Neuronal stem cell (in vitro differentiated cells): ENCODE data around the gene ROBO2.

Experiments used
- DNase-seq: peaks from one replicate; pipeline ENCODE4 v3.0.0-alpha.2; 2013; ENCODE audit warnings: low spot score
- H2AFZ ChIP-seq: one replicate; pipeline ENCODE4 v1.6.1; 2013; ENCODE audit warnings: mild to moderate bottlenecking, low read length, inconsistent platforms
- H2AK5ac ChIP-seq: 2 replicates; pipeline ENCODE4 v1.6.1; 2013; ENCODE audit warnings: low read depth, mild to moderate bottlenecking, inconsistent platforms, low read length, moderate library complexity, mixed read lengths
- H2BK120ac ChIP-seq: 2 replicates; pipeline ENCODE4 v1.6.1; 2013; ENCODE audit warnings: low read depth, mild to moderate bottlenecking, inconsistent platforms, low read length, moderate library complexity, mixed read lengths
- H2BK12ac ChIP-seq: one replicate; pipeline ENCODE4 v1.6.1; 2013; ENCODE audit warnings: low read length, inconsistent platforms
- H2BK15ac ChIP-seq: 2 replicates; pipeline ENCODE4 v1.6.1; 2013; ENCODE audit warnings: mild to moderate bottlenecking, low read length, inconsistent platforms, mixed read lengths
- H2BK5ac ChIP-seq: one replicate; pipeline ENCODE4 v1.6.1; 2013; ENCODE audit warnings: inconsistent platforms, mild to moderate bottlenecking, low read length, moderate library complexity
- H3K14ac ChIP-seq: one replicate; pipeline ENCODE4 v1.6.1; 2013; ENCODE audit warnings: low read length, inconsistent platforms
- H3K18ac ChIP-seq: 2 replicates; pipeline ENCODE4 v1.6.1; 2013; ENCODE audit warnings: low read length, inconsistent platforms
- H3K23ac ChIP-seq: 2 replicates; pipeline ENCODE4 v1.6.1; 2013; ENCODE audit warnings: low read depth, mild to moderate bottlenecking, mixed read lengths, low read length, inconsistent platforms; ENCODE audit not compliant: poor library complexity
- H3K27ac ChIP-seq: replicated peaks from 3 replicates; pipeline ENCODE4 v1.5.1; 2013; ENCODE audit warnings: low read length, inconsistent platforms
- H3K27me3 ChIP-seq, 3 experiments: 2 replicates each; pipeline ENCODE4 v1.6.1; 2013; ENCODE audit warnings: low read length in 3 of 3, mild to moderate bottlenecking in 2 of 3, inconsistent platforms in 1 of 3, low read depth in 1 of 3, mixed read lengths in 1 of 3, moderate library complexity in 1 of 3; ENCODE audit not compliant: control insufficient read depth in 3 of 3, insufficient read depth in 3 of 3
- H3K36me3 ChIP-seq, 2 donors: replicated peaks in 1 of 2; 2 replicates each; pipeline ENCODE4 v1.6.1; 2013; ENCODE audit warnings: low read length in 2 of 2; ENCODE audit not compliant: control insufficient read depth in 2 of 2, insufficient read depth in 2 of 2
- H3K4ac ChIP-seq: 2 replicates; pipeline ENCODE4 v1.6.1; 2013; ENCODE audit warnings: inconsistent platforms, mild to moderate bottlenecking, low read length, moderate library complexity
- H3K4me1 ChIP-seq, 2 donors: 1 replicate in 1 of 2; 2 replicates in 1 of 2; pipeline ENCODE4 v1.6.1; 2013; ENCODE audit warnings: low read length in 2 of 2, low read depth in 1 of 2; ENCODE audit not compliant: control insufficient read depth in 2 of 2, insufficient read depth in 1 of 2
- H3K4me2 ChIP-seq: one replicate; pipeline ENCODE4 v1.6.1; 2013; ENCODE audit warnings: mild to moderate bottlenecking, low read length, inconsistent platforms; ENCODE audit not compliant: insufficient read depth, poor library complexity, severe bottlenecking
- H3K4me3 ChIP-seq, 2 donors: 2 replicates each; pipeline ENCODE4 v1.5.1; 2013; ENCODE audit warnings: low read length in 2 of 2, mild to moderate bottlenecking in 2 of 2, inconsistent platforms in 1 of 2, moderate library complexity in 1 of 2
- H3K79me1 ChIP-seq: one replicate; pipeline ENCODE4 v1.6.1; 2013; ENCODE audit warnings: low read depth, mild to moderate bottlenecking, inconsistent platforms, low read length, moderate library complexity
- H3K9ac ChIP-seq: one replicate; pipeline ENCODE4 v1.6.1; 2013; ENCODE audit warnings: mild to moderate bottlenecking, low read depth, low read length, inconsistent platforms; ENCODE audit not compliant: poor library complexity
- H3K9me3 ChIP-seq, 2 donors: replicated peaks in 1 of 2; 2 replicates each; pipeline versions ENCODE3 to v1.6.1; 2013; ENCODE audit warnings: low read length in 2 of 2, mild to moderate bottlenecking in 2 of 2, inconsistent platforms in 1 of 2, low read depth in 1 of 2, mixed read lengths in 1 of 2, moderate library complexity in 1 of 2; ENCODE audit not compliant: control insufficient read depth in 2 of 2, insufficient read depth in 1 of 2
- H4K8ac ChIP-seq: one replicate; pipeline ENCODE4 v1.6.1; 2013; ENCODE audit warnings: low read depth, mild to moderate bottlenecking, inconsistent platforms, low read length, moderate library complexity
- H4K91ac ChIP-seq: one replicate; pipeline ENCODE4 v1.6.1; 2013; ENCODE audit warnings: low read length, low read depth, mild to moderate bottlenecking, inconsistent platforms; ENCODE audit not compliant: poor library complexity
- WGBS, 2 donors: extraction: QIAGEN DNeasy Blood & Tissue Kit; methylation state at CpG; one replicate each; pipeline ENCODE4 v1.1.7; 2013; ENCODE audit warnings: missing lambda C conversion rate in 2 of 2, mixed read lengths in 1 of 2; ENCODE audit not compliant: insufficient read length in 2 of 2, insufficient replicate concordance in 1 of 2; ENCODE audit errors: extremely low coverage in 2 of 2; 5-methylcytosine and 5-hydroxymethylcytosine counted together

The ROBO2 gene

DNA sequence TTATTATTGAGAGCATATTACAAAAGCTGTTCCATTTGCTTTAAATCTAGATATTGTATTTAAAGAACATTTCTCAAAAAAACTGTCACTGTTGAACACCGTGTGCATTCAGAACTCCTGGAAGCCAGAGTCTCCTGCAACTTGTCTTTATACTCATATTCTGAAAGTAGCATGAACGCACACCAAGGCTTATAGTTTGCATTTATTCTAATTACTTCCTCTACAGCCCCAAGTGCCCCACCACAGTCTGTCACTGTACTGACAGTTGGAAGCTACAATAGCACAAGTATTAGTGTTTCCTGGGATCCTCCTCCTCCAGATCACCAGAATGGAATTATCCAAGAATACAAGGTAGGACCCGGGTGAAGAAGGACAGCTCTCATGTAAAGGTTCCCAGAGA, 537.4 kb downstream of the ROBO2 start:
- Histone ChIP-seq H3K27ac (no peak overlapping the region), H3K4me3 (no peak overlapping the region), H3K4me1 (no peaks in the 10 kb centered on the region), H3K14ac (no peak overlapping the region), H3K18ac (no peak overlapping the region), H3K23ac (no peak overlapping the region), H2BK12ac (no peak overlapping the region), H2BK5ac (no peak overlapping the region), H4K91ac (no peak overlapping the region), H2BK120ac (no peak overlapping the region), H4K8ac (no peak overlapping the region), H3K4me2 (no peak overlapping the region), H2AFZ (no peak overlapping the region), H3K27me3 (no peaks in the 10 kb centered on the region), H3K9ac (no peak overlapping the region), H3K36me3 (no peaks in the 10 kb centered on the region), H3K9me3 (no peaks in the 10 kb centered on the region), H3K79me1 (no peaks in the 10 kb centered on the region), H3K4ac (no peak overlapping the region), H2BK15ac (no peak overlapping the region), H2AK5ac (no peak overlapping the region)
- WGBS, 2 donors = no CpG with 5 or more reads among the region's 3 CpGs
- no peak for DNase-seq

DNA sequence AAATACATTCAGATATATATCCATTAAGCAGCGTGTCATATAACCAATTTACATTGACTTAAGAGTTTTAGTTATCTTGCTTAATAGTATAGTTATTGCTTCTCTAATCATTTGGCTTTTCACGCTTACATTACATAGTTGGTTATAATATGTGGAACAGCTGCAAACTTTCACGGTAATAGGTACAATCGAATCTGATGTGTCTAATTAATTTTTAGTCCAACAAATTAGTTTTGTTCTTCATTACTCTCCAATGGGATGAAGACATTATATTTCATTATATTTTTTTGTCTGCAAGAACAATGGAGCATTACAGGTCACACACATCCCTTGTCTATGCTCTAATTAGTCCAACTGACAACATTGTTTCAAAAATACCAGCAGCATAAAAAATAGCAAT, 546.3 kb downstream of the ROBO2 start:
- H2BK120ac ChIP-seq = no peak overlapping the region
- no peak overlapping the region for H3K4ac ChIP-seq
- H2BK5ac ChIP-seq = no peak overlapping the region
- H3K4me2 ChIP-seq = no peak overlapping the region
- H3K4me3 ChIP-seq = no peak overlapping the region
- H4K8ac ChIP-seq = no peak overlapping the region
- H3K9me3 ChIP-seq = peaks cover 0 to 2% of the 10 kb centered on the region in 2 donors
- no peak overlapping the region for H2AK5ac ChIP-seq
- no peak overlapping the region for H3K9ac ChIP-seq
- no peak overlapping the region for H3K27ac ChIP-seq
- H2BK15ac ChIP-seq = no peak overlapping the region
- no peak overlapping the region for H3K14ac ChIP-seq
- H3K23ac ChIP-seq = no peak overlapping the region
- H3K4me1 ChIP-seq = no peaks in the 10 kb centered on the region
- no peak for DNase-seq
- H2AFZ ChIP-seq = no peak overlapping the region
- H3K79me1 ChIP-seq = no peaks in the 10 kb centered on the region
- no peak overlapping the region for H3K18ac ChIP-seq
- H3K36me3 ChIP-seq = no peaks in the 10 kb centered on the region
- WGBS, 2 donors = no CpG with 5 or more reads among the region's 4 CpGs
- H2BK12ac ChIP-seq = no peak overlapping the region
- no peak overlapping the region for H4K91ac ChIP-seq
- no peaks in the 10 kb centered on the region for H3K27me3 ChIP-seq

DNA sequence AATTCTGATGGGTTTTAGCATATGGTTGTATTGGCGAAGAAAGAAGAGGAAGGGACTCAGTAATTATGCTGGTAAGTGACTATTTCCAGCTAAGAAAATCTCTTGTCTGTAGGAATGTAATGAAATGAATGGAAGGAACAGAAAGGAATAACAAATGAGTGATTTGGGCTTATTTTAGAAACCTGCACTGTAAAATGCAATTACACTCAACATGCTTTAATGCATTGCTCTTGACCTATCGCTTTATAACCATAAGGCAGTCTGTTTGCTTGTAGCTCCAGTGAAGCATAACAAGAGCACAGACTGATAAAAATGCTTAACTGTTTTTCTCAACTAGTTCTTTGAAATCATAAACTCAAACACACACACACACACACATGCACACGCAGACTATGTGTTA, 549.0 kb downstream of the ROBO2 start:
- Histone ChIP-seq H4K8ac (no peak overlapping the region), H3K79me1 (no peaks in the 10 kb centered on the region)
- WGBS, 2 donors = no CpG with 5 or more reads among the region's 3 CpGs

DNA sequence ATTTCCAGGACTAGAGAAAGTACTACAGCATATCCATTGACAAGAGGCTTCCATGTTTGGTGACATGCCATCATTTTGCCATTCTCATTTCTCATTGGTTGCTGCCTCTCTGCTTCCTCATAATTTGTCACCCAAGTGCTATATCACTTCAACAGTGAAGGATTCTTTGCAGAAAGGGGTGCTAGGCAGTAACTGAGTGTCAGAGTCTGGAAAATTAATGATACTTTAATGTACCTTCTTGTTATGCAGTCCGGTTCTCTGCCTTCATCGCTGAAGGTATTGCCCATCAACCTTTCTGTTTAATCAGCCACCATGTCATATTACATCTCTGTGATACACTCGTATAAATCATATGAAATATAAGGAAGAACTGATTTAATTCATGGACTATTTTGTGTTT, 550.3 kb downstream of the ROBO2 start:
- no peaks in the 10 kb centered on the region for H3K4me1 ChIP-seq
- H3K4me2 ChIP-seq = no peak overlapping the region
- WGBS, 2 donors = no CpG with 5 or more reads among the region's 3 CpGs
- no peak overlapping the region for H3K23ac ChIP-seq
- no peaks in the 10 kb centered on the region for H3K79me1 ChIP-seq
- H3K27ac ChIP-seq = no peak overlapping the region
- H2BK15ac ChIP-seq = no peak overlapping the region
- H3K18ac ChIP-seq = no peak overlapping the region
- no peak overlapping the region for H3K4ac ChIP-seq
- H3K36me3 ChIP-seq = no peaks in the 10 kb centered on the region
- H2BK12ac ChIP-seq = no peak overlapping the region
- H4K91ac ChIP-seq = no peak overlapping the region
- H2AK5ac ChIP-seq = no peak overlapping the region
- H2BK5ac ChIP-seq = no peak overlapping the region
- H3K9me3 ChIP-seq = peaks cover 0 to 2% of the 10 kb centered on the region in 2 donors
- no peak overlapping the region for H4K8ac ChIP-seq
- H3K14ac ChIP-seq = no peak overlapping the region
- H2BK120ac ChIP-seq = no peak overlapping the region
- H3K27me3 ChIP-seq = no peaks in the 10 kb centered on the region
- no peak for DNase-seq
- H2AFZ ChIP-seq = no peak overlapping the region
- no peak overlapping the region for H3K9ac ChIP-seq
- no peak overlapping the region for H3K4me3 ChIP-seq

More for the DNA sequence above, 549.0 kb downstream of the ROBO2 start:
- Histone ChIP-seq H2AK5ac (no peak overlapping the region), H3K4me3 (no peak overlapping the region), H3K4me2 (no peak overlapping the region), H2BK12ac (no peak overlapping the region), H3K23ac (no peak overlapping the region), H3K9ac (no peak overlapping the region), H3K27ac (no peak overlapping the region), H2AFZ (no peak overlapping the region), H3K27me3 (no peaks in the 10 kb centered on the region), H3K36me3 (no peaks in the 10 kb centered on the region), H2BK5ac (no peak overlapping the region), H3K4me1 (no peaks in the 10 kb centered on the region), H3K14ac (no peak overlapping the region), H4K91ac (no peak overlapping the region), H3K18ac (no peak overlapping the region), H3K4ac (no peak overlapping the region), H3K9me3 (peaks cover 0 to 2% of the 10 kb centered on the region in 2 donors), H2BK120ac (no peak overlapping the region), H2BK15ac (no peak overlapping the region)
- no peak for DNase-seq
